GM10248 (cell line): ENCODE data around the gene PKNOX2.

Source experiments
- CTCF ChIA-PET: fragments of 300-600 bp; sonication (Branson Sonifier 250); formaldehyde crosslinking; extraction: SDS; loops from one replicate; lab custom pipeline; 2021; ENCODE audit warnings: antibody characterized with exemption; lab: Yijun Ruan, JAX
- POLR2A ChIA-PET: fragments of 350-650 bp; sonication (Branson Sonifier 250); formaldehyde crosslinking; extraction: SDS; loops from one replicate; lab custom pipeline; 2020; ENCODE audit warnings: antibody characterized with exemption; lab: Yijun Ruan, JAX
- DNase-seq: peaks from one replicate; pipeline ENCODE4 v3.0.0; 2012; ENCODE audit errors: extremely low spot score
- TF ChIP-seq, protein P1 (sequence below): IDR thresholded peaks from 2 replicates; pipeline ENCODE4 v1.5.1; 2012; ENCODE audit warnings: mild to moderate bottlenecking, low read depth; ENCODE audit errors: extremely low read depth, missing control alignments, control extremely low read depth

Gene PKNOX2

GRCh38 chr11:125305345-125305744 lies 140.8 kb downstream of the PKNOX2 start:
- CTCF ChIA-PET = interaction anchor here (1.3 to 3.1 kb wide), 2 partner anchors 25 to 41 kb away, joined by 3 to 11 read pairs; no protein-coding TSS in a partner anchor
- DNase-seq = no peak
- POLR2A ChIA-PET = no interaction called here
- TF ChIP-seq, protein P1, sequence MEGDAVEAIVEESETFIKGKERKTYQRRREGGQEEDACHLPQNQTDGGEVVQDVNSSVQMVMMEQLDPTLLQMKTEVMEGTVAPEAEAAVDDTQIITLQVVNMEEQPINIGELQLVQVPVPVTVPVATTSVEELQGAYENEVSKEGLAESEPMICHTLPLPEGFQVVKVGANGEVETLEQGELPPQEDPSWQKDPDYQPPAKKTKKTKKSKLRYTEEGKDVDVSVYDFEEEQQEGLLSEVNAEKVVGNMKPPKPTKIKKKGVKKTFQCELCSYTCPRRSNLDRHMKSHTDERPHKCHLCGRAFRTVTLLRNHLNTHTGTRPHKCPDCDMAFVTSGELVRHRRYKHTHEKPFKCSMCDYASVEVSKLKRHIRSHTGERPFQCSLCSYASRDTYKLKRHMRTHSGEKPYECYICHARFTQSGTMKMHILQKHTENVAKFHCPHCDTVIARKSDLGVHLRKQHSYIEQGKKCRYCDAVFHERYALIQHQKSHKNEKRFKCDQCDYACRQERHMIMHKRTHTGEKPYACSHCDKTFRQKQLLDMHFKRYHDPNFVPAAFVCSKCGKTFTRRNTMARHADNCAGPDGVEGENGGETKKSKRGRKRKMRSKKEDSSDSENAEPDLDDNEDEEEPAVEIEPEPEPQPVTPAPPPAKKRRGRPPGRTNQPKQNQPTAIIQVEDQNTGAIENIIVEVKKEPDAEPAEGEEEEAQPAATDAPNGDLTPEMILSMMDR = no peak

DNA sequence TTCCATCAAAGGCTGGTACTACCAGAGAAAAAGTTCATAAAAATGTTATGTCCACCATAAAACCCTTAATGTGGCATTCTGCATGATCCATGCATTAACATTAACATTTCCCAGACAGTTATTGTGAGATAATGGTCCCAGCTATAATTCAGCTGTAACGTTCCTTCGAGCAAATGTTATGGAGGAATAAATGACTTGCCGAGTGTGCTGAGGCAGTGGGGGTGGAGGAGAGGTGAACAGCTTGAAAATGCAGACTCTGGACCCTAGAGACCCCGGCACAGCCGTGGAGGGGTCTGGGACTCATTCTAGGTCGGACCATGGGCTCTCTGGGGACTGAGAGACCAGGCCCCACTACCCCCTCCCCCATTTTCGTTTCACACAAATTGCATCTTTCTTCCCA lies 141.9 kb downstream of the PKNOX2 start:
- CTCF ChIA-PET = no interaction called here
- POLR2A ChIA-PET = no interaction called here
- TF ChIP-seq, protein P1 = no peak
- DNase-seq = no peak

DNA sequence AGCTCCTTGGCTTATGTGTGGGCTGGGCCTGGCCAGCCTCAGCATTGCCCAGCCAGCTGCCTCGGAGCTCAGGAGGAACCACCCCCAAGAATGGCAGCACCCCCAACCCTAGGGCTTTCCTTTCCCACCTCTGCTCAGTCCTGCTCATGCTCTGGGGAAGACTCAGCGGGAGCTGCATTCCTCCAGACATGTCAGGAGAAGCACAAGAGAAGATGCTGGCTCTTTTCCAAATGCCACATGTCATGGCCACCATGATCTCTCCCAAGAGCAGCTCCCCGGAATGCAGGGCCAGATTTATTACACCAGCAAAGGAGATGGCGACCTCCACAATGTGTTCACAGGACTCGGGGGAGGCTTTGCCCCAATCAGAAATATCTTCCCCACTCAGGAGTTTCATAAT lies 143.7 kb downstream of the PKNOX2 start:
- TF ChIP-seq, protein P1 = no peak
- CTCF ChIA-PET = no interaction called here
- no peak for DNase-seq
- POLR2A ChIA-PET = no interaction called here

DNA sequence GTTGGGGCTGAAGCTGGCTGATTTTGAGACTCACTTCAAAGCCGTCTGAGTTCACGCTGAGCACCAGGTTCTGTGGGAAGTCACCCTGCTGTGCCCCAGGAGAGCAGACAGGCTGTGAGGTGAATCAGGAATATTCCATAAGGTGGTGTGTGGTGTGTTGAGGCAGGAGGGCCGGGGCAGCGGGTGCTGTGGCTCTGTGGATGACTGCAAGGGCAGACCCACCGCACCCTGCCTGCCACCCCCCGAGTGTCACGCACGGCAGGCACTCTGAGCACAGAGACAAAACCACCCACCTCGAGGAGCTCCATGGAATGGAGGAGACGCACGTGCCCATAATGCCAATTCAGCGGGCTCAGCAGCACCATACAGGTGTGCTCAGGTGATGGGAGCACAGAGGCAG lies 147.8 kb downstream of the PKNOX2 start:
- CTCF ChIA-PET = interaction anchor here (1.4 kb wide), 1 partner anchor 8 kb away, joined by 6 read pairs; no protein-coding TSS in a partner anchor
- TF ChIP-seq, protein P1 = no peak
- POLR2A ChIA-PET = no interaction called here
- DNase-seq = no peak

DNA sequence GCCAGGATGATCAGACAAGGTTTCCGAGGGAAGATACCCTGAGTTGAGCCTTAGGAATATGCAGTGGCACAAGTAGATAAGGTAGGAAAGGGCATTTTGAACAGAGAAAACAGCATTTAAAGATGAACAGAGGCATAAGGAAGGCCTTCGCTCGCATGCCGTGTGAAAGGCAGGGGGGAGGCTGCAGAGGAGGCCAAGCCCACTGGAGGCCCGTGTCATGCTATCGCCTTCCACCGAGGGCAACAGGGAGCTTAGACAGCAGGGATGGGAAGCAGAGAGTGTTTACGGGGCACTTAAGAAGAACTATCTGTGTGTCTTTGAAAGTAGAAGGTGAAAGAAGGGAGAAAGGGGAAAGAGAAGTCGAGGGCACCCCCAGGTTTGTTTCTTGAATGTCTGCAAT lies 148.3 kb downstream of the PKNOX2 start:
- TF ChIP-seq, protein P1 = no peak
- no peak for DNase-seq
- POLR2A ChIA-PET = no interaction called here
- CTCF ChIA-PET = no interaction called here

GRCh38 chr11:125313271-125314219 lies 149.0 kb downstream of the PKNOX2 start:
- POLR2A ChIA-PET = no interaction called here
- TF ChIP-seq, protein P1 = no peak
- DNase-seq = no peak
- CTCF ChIA-PET = no interaction called here
